OCI-LY1 (cell line): ENCODE data around the gene HPX.

Experiments
- H2AFZ ChIP-seq: fragments of 200-600 bp; sonication (generic), shearing (Covaris generic); 2 replicates; pipeline ENCODE4 v1.6.0; 2014; ENCODE audit warnings: antibody characterized with exemption, mild to moderate bottlenecking, low read length
- H3F3A ChIP-seq: fragments of 200-600 bp; sonication (generic), shearing (Covaris generic); 2 replicates; pipeline ENCODE4 v1.6.0; 2014; ENCODE audit warnings: mild to moderate bottlenecking, antibody characterized with exemption, low read length, moderate library complexity; ENCODE audit not compliant: insufficient read depth
- H3K27ac ChIP-seq: fragments of 200-600 bp; sonication (generic); 2 replicates; pipeline ENCODE4 v1.5.1; 2014; ENCODE audit warnings: low read length, mixed run types, mild to moderate bottlenecking, low read depth; ENCODE audit not compliant: poor library complexity, severe bottlenecking
- H3K27me3 ChIP-seq: fragments of 200-600 bp; sonication (generic); 2 replicates; pipeline ENCODE4 v1.6.0; 2014; ENCODE audit warnings: antibody characterized with exemption, mild to moderate bottlenecking, low read length, moderate library complexity; ENCODE audit not compliant: insufficient read depth
- H3K36me3 ChIP-seq: fragments of 200-600 bp; sonication (generic); 2 replicates; pipeline ENCODE4 v1.6.1; 2014; ENCODE audit warnings: mild to moderate bottlenecking, antibody characterized with exemption, low read length, moderate library complexity, mixed read lengths; ENCODE audit not compliant: insufficient read depth
- H3K4me1 ChIP-seq: fragments of 200-600 bp; sonication (generic); 2 replicates; pipeline ENCODE4 v1.5.1; 2014; ENCODE audit warnings: mild to moderate bottlenecking, low read length, moderate library complexity; ENCODE audit not compliant: insufficient read depth, severe bottlenecking
- H3K4me2 ChIP-seq: fragments of 200-600 bp; sonication (generic), shearing (Covaris generic); 2 replicates; pipeline ENCODE4 v1.6.1; 2014; ENCODE audit warnings: low read length
- H3K4me3 ChIP-seq: fragments of 200-600 bp; sonication (generic); 2 replicates; pipeline ENCODE4 v1.5.1; 2014; ENCODE audit warnings: low read length, low read depth, mild to moderate bottlenecking, mixed read lengths; ENCODE audit not compliant: poor library complexity, severe bottlenecking
- H3K79me2 ChIP-seq: fragments of 200-600 bp; shearing (Covaris generic); 2 replicates; pipeline ENCODE4 v1.6.1; 2016; ENCODE audit warnings: mixed run types, low read length, mixed read lengths; ENCODE audit not compliant: insufficient read depth
- H3K9ac ChIP-seq: fragments of 200-600 bp; sonication (generic), shearing (Covaris generic); 2 replicates; pipeline ENCODE4 v1.6.1; 2014; ENCODE audit warnings: mild to moderate bottlenecking, low read length, mixed read lengths
- H3K9me2 ChIP-seq: fragments of 200-600 bp; sonication (generic), shearing (Covaris generic); 2 replicates; pipeline ENCODE4 v1.6.1; 2014; ENCODE audit warnings: low read depth, mild to moderate bottlenecking, low read length, mixed read lengths
- H3K9me3 ChIP-seq: fragments of 200-600 bp; shearing (Covaris generic); 2 replicates; pipeline ENCODE4 v1.6.1; 2014; ENCODE audit warnings: low read length, mixed read lengths
- H4K20me1 ChIP-seq: fragments of 200-600 bp; sonication (generic), shearing (Covaris generic); 2 replicates; pipeline ENCODE4 v1.6.0; 2016; ENCODE audit warnings: mild to moderate bottlenecking, low read length; ENCODE audit not compliant: insufficient read depth
- EZH2 ChIP-seq: fragments of 200-600 bp; sonication (generic), shearing (Covaris generic); IDR thresholded peaks from 2 replicates; pipeline ENCODE4 v1.8.0; 2017; ENCODE audit warnings: borderline replicate concordance, mixed run types, mild to moderate bottlenecking, antibody characterized with exemption, low read length, moderate library complexity, mixed read lengths
- TF ChIP-seq, protein P1 (sequence below): fragments of 200-600 bp; sonication (generic), shearing (Covaris generic); IDR thresholded peaks from 2 replicates; pipeline ENCODE4 v1.5.1; 2017; ENCODE audit warnings: mild to moderate bottlenecking, antibody characterized with exemption, low read length, moderate library complexity, mixed read lengths

Gene HPX

DNA sequence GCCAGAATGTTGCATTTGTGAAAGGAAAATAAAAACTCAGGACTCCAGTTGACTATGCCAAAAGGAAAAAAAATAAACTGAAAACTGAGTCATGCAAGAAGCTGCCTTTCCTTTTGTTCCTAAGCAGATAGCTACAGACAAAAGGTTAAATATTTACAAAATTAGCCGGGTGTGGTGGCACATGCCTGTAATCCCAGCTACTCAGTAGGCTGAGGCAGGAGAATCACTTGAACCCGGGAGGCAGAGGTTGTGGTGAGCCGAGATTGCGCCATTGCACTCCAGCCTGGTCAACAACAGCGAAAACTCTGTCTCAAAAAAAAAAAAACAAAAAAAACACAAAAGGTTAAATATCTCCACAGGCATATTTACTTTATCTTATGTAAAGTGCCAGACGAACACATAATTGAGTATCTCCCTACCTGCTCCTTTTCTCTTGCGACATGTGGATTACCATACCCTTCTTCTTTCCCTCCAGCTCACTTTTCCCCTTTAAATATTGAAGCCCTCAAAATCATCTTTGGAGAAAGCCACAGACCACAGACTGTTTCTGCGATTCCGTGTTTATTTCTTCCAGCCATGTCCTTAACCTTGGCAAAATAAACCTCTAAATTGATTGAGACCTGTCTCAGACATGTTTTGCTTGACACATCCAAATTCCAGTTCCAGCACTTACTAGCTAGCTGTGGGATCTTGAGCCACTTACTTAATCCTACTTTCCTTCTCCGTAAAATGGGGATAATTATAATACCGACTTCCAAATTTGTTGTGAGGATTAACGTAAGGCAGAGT lies 52.8 kb downstream of the HPX start:
- H3K27ac ChIP-seq = no peak overlapping the region
- no peak overlapping the region for H3K4me3 ChIP-seq
- no peaks in the 10 kb centered on the region for H4K20me1 ChIP-seq
- no peaks in the 10 kb centered on the region for H3K9me3 ChIP-seq
- H3K4me1 ChIP-seq = peaks cover 18% of the 10 kb centered on the region
- no peaks in the 10 kb centered on the region for H3K9me2 ChIP-seq
- no peaks in the 10 kb centered on the region for H3K36me3 ChIP-seq
- no peaks in the 10 kb centered on the region for H3K79me2 ChIP-seq
- no peak overlapping the region for H3K4me2 ChIP-seq
- no peaks in the 10 kb centered on the region for H3K27me3 ChIP-seq
- no peak overlapping the region for H2AFZ ChIP-seq
- H3K9ac ChIP-seq = no peak overlapping the region
- no peaks in the 10 kb centered on the region for H3F3A ChIP-seq
- TF ChIP-seq, protein P1, sequence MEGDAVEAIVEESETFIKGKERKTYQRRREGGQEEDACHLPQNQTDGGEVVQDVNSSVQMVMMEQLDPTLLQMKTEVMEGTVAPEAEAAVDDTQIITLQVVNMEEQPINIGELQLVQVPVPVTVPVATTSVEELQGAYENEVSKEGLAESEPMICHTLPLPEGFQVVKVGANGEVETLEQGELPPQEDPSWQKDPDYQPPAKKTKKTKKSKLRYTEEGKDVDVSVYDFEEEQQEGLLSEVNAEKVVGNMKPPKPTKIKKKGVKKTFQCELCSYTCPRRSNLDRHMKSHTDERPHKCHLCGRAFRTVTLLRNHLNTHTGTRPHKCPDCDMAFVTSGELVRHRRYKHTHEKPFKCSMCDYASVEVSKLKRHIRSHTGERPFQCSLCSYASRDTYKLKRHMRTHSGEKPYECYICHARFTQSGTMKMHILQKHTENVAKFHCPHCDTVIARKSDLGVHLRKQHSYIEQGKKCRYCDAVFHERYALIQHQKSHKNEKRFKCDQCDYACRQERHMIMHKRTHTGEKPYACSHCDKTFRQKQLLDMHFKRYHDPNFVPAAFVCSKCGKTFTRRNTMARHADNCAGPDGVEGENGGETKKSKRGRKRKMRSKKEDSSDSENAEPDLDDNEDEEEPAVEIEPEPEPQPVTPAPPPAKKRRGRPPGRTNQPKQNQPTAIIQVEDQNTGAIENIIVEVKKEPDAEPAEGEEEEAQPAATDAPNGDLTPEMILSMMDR = no peak
- no peak for TF ChIP-seq EZH2

DNA sequence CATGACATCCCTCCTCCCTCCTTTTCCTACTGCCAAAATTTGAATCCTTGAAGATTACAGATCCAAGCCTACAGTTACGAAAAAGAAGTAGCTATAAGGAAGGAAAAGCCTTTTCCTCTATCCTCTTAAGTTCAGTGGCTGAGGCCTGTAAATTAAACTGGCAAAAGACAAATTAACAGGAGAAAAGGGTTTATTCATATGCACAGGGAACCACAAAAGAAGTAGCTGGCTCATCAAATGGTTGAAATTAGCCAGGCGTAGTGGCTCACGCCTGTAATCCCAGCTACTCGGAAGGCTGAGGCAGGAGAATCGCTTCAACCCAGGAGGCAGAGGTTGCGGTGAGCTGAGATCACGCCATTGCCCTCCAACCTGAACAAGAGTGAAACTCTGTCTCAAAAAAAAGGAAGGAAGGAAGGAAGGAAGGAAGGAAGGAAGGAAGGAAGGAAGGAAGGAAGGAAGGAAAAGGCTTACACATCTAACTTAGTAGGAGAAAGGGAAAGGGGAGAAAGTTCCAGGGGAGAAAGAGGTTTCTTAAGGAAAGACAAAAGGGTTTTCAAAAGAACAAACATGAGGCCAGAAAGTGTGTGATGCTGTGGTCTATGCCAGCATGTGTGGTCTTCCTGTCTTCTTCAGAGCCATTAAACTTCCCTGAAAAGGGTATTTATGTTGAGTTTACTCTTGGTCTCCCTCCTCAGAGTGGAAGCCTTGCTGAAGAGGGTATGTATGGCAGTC lies 55.6 kb downstream of the HPX start:
- Histone ChIP-seq H3K4me2 (no peak overlapping the region), H3K36me3 (no peaks in the 10 kb centered on the region), H3K9me2 (no peaks in the 10 kb centered on the region), H3K9ac (no peak overlapping the region), H3K4me3 (no peak overlapping the region), H4K20me1 (no peaks in the 10 kb centered on the region), H3K4me1 (peaks cover 11% of the 10 kb centered on the region), H3K27ac (no peak overlapping the region), H3K9me3 (no peaks in the 10 kb centered on the region), H2AFZ (no peak overlapping the region), H3K79me2 (no peaks in the 10 kb centered on the region), H3K27me3 (no peaks in the 10 kb centered on the region), H3F3A (no peaks in the 10 kb centered on the region)
- no peak for TF ChIP-seq EZH2
- TF ChIP-seq, protein P1 = no peak
